Heart right ventricle (tissue), 16 donors: ENCODE results near the gene LTF. TPM values are rescaled to one million over a fixed set of nuclear protein-coding genes. Genes with fewer than 3 reads are reported as not detected.

Source experiments
- ATAC-seq, 8 donors: fragments of 200-7000 bp; cut with Tn5 transposase; one replicate each; pipeline ENCODE4 v1.9.1; 2020; ENCODE audit warnings: mild to moderate bottlenecking in 8 of 8, moderate library complexity in 8 of 8, moderate number of reproducible peaks in 1 of 8
- DNase-seq, 2 donors: peaks; one replicate each; pipeline ENCODE4 v3.0.0-alpha.2; 2020
- H3K27ac ChIP-seq, 10 donors: fragments of 200-600 bp; sonication (generic) in 2 of 10; one replicate each; pipeline versions ENCODE4 v1.5.0 to v1.8.0; 2020 to 2022; ENCODE audit warnings: mild to moderate bottlenecking in 3 of 10
- H3K27me3 ChIP-seq, 7 donors: fragments of 200-600 bp; one replicate each; pipeline ENCODE4 v1.8.0; 2021 to 2022; ENCODE audit warnings: mild to moderate bottlenecking in 2 of 7
- H3K36me3 ChIP-seq, 9 donors: fragments of 200-600 bp; sonication (generic) in 1 of 9; one replicate each; pipeline versions ENCODE4 v1.5.0 to v1.8.0; 2020 to 2022; ENCODE audit warnings: mild to moderate bottlenecking in 2 of 9
- H3K4me1 ChIP-seq, 9 donors: fragments of 200-600 bp; sonication (generic) in 1 of 9; one replicate each; pipeline versions ENCODE4 v1.5.0 to v1.8.0; 2020 to 2022; ENCODE audit warnings: mild to moderate bottlenecking in 4 of 9
- H3K4me3 ChIP-seq, 10 donors: fragments of 200-600 bp; sonication (generic) in 2 of 10; one replicate each; pipeline versions ENCODE4 v1.5.0 to v1.8.0; 2020 to 2022; ENCODE audit warnings: mild to moderate bottlenecking in 7 of 10, moderate library complexity in 2 of 10
- H3K9me3 ChIP-seq, 11 donors: fragments of 200-600 bp in 10 of 11; sonication (generic) in 2 of 11; one replicate each; pipeline versions ENCODE4 v1.5.0 to v1.8.0; 2013 to 2022; ENCODE audit warnings: mild to moderate bottlenecking in 2 of 11, control low read depth in 1 of 11, moderate library complexity in 1 of 11
- WGBS, 2 donors: extraction: QIAGEN DNeasy Blood & Tissue Kit; methylation state at CpG; one replicate each; pipeline ENCODE4 v1.1.7; 2013; ENCODE audit warnings: inconsistent platforms in 1 of 2; 5-methylcytosine and 5-hydroxymethylcytosine counted together
- intact Hi-C, 10 donors: fragments of 100-400 bp; cut with DNase I; formaldehyde crosslinking; loops; one replicate each; pipeline versions ENCODE4 v1.11.1 to v1.14.2; 2022
- polyA plus RNA-seq, 2 donors: library from polyadenylated mRNA; stranded (reverse); fragments of 200-250 nt; gene quantifications; one replicate each; pipeline ENCODE4 v1.2.3, GENCODE V29; 2013
- total RNA-seq, 10 donors: library from RNA; stranded (reverse); fragmentation: NEBNext Ultra II Directional in 3 of 10; extraction: Animal tissue kit (Norgen Biotek cat#: 25700) in 3 of 10; gene quantifications; one replicate each; pipeline versions ENCODE4 v1.2.1 to v1.2.4, GENCODE V29; 2021 to 2023
- TF ChIP-seq, protein P1 (sequence below), 9 donors: fragments of 200-600 bp; sonication (generic) in 2 of 9; IDR thresholded peaks; one replicate each; pipeline versions ENCODE4 v1.5.0 to v1.8.0; 2021 to 2022; ENCODE audit warnings: antibody characterized with exemption in 9 of 9, mild to moderate bottlenecking in 5 of 9, moderate library complexity in 1 of 9
- donor health status: Arrhythmogenic right ventricular cardiomyopathy.
- donor health status: ischemic (EF 13 %, LVEDD 7.1; RV severe dilation, severe dysfunction).
- donor health status: healthy with polysubstance abuse.
- donor health status: DM: no; HTN: yes; CAD: no.
- donor health status: DM: no; HTN: no; CAD: no.
- donor health status: ischemic (EF 25% LVEDD 6.9; RV normal size, moderate dysfunction).
- donor health status: ischemic (EF 25% LVEDD 5.7; RV mildly dilated, moderate dysfunction).
- donor health status: healthy.
- donor health status: DM: yes; HTN: yes; CAD: no.
- donor health status: Ischemic cardiomyopathy.
- donor health status: ischemic (EF 35%, LVEDD 5.7; RV mildly dilated, moderate dysfunction).
- donor health status: nonischemic (EF 11% LVEDD 7.7; RV severe dilation, severe dysfunction).
- donor health status: DM: yes; HTN: yes; CAD: no.
- donor health status: PGD.
- donor health status: ischemic (EF 29% LVEDD 5.4; RV normal size, mild dysfunction).
- donor health status: nonischemic (EF 23%, LVEDD 6.1; RV moderate dilation, normal function).

The LTF gene
- total and polyA plus RNA-seq, 12 donors, result 1.7 to 7.7 (median 2.9) TPM

DNA sequence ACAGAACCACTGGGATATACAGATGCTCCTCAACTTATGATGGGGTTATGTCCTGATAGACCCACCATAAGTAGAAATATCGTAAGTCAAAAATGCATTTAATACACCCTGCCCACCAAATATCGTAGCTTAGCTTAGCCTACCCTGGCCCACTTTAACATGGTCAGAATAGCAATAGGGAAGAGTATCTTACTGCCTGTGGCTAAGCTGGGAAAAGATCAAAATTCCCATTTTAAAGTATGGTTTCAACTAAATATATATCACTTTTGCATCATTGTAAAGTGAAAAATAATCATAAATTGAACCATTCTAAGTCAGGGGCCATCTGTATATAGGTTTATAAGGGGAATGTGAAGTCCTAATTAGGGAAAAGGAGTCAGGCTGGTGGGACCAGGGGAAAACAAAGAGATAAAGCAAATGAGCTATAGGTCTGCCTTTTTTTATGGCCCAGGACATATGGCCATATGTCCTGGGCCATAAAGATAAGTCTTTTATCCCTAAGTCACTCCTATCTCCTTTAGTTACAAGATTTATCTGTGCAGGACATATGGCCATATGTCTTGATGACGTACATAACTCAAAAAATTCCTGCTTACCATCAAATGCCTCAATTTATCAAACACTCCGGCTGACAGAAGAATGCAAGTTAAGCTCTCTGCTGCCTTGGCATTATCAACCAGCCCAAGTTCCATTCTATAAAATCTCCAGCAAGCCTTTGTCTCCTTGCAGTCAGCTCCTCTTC lies 44.3 kb upstream of the LTF start:
- Histone ChIP-seq H3K27ac (no peak overlapping the region), H3K4me3 (no peak overlapping the region), H3K36me3 (peaks cover 0 to 20% (median 0%) of the 10 kb centered on the region in 9 donors), H3K9me3 (no peaks in the 10 kb centered on the region), H3K4me1 (no peaks in the 10 kb centered on the region), H3K27me3 (no peaks in the 10 kb centered on the region)
- intact Hi-C loops, result no loop called here
- DNase-seq (no peak), ATAC-seq (no peak)
- 74 to 80% methylated on average over 4 of the region's 4 CpGs for WGBS, 2 donors
- TF ChIP-seq, protein P1, sequence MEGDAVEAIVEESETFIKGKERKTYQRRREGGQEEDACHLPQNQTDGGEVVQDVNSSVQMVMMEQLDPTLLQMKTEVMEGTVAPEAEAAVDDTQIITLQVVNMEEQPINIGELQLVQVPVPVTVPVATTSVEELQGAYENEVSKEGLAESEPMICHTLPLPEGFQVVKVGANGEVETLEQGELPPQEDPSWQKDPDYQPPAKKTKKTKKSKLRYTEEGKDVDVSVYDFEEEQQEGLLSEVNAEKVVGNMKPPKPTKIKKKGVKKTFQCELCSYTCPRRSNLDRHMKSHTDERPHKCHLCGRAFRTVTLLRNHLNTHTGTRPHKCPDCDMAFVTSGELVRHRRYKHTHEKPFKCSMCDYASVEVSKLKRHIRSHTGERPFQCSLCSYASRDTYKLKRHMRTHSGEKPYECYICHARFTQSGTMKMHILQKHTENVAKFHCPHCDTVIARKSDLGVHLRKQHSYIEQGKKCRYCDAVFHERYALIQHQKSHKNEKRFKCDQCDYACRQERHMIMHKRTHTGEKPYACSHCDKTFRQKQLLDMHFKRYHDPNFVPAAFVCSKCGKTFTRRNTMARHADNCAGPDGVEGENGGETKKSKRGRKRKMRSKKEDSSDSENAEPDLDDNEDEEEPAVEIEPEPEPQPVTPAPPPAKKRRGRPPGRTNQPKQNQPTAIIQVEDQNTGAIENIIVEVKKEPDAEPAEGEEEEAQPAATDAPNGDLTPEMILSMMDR (IDR thresholded peaks at IDR 0.05), result no peak

DNA sequence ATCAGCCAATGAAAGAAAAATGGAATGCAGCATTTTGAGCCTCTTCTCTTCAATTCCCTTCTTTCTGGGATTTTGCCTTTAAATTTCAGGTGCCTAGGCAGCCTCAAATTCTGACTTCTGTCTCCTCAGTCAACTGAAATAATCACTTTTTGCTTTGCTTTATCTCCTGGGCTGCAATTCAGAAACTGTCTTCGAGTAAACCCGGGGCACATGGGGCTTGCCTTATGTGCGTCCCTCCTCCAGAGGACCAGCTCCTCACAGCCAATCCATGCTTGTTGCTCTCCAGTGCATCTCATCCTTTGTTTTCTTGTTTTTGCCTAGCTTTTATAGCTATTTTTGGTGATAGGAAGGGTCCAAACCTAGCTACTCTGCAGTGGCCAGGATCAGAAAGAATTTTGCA lies 41.8 kb upstream of the LTF start:
- WGBS, 2 donors, result 72 to 83% methylated on average over 3 of the region's 3 CpGs
- TF ChIP-seq, protein P1 (IDR thresholded peaks at IDR 0.05), result no peak
- Histone ChIP-seq H3K4me1 (peaks cover 0 to 10% (median 0%) of the 10 kb centered on the region in 9 donors), H3K4me3 (no peak overlapping the region), H3K27me3 (no peaks in the 10 kb centered on the region), H3K27ac (no peak overlapping the region), H3K9me3 (no peaks in the 10 kb centered on the region), H3K36me3 (peaks cover 0 to 19% (median 0%) of the 10 kb centered on the region in 9 donors)
- DNase-seq, result no peak
- intact Hi-C loops, result no loop called here
- no peak for ATAC-seq

DNA sequence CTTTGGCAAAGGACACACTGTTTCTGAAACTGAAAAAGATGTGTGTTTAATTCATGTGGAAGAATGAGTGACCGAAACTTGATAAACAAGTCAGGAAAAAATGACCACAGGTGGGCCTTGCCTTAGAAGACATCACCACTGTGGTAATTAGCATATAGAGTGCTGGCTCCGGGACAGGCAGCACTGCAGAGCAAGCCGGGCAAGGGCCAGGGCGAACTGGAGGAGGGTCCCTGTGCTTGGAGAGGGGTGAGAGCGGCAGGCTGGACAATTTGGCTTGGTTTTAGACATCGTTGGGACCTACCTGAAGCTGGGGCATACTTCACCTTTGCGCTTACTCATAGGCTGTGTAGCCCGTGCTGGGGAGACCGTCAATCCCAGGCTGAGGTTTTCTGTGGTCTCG lies 41.2 kb upstream of the LTF start:
- 82 to 87% methylated on average over 10 of the region's 10 CpGs for WGBS, 2 donors
- H3K36me3 ChIP-seq, result peaks cover 0 to 15% (median 0%) of the 10 kb centered on the region in 9 donors

DNA sequence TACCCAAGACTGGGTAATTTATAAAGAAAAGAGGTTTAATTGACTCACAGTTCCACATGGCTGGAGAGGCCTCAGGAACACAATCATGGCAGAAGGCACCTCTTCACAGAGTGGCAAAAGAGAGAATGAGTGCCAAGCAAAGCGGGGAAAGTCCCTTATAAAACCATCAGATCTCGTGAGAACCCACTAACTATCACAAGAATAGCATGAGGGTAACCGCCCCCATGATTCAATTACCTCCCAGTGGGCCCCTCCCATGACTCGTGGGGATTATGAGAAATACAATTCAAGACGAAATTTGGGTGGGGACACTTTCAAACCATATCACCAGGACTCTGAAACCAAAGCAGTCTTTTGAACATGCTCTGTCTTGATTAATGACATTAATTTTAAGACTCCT lies 40.1 kb upstream of the LTF start:
- Histone ChIP-seq H3K4me3 (no peak overlapping the region), H3K27ac (no peak overlapping the region), H3K36me3 (peaks cover 0 to 9% (median 0%) of the 10 kb centered on the region in 9 donors), H3K27me3 (no peaks in the 10 kb centered on the region), H3K4me1 (peaks cover 0 to 10% (median 0%) of the 10 kb centered on the region in 9 donors), H3K9me3 (no peaks in the 10 kb centered on the region)
- no peak for ATAC-seq
- WGBS, 2 donors, result 70 to 79% methylated on average over 5 of the region's 5 CpGs
- TF ChIP-seq, protein P1 (IDR thresholded peaks at IDR 0.05), result no peak
- intact Hi-C loops, result no loop called here
- no peak for DNase-seq

More for the DNA sequence above, 41.2 kb upstream of the LTF start:
- Histone ChIP-seq H3K4me3 (no peak overlapping the region), H3K27me3 (no peaks in the 10 kb centered on the region), H3K9me3 (no peaks in the 10 kb centered on the region), H3K27ac (no peak overlapping the region), H3K4me1 (peaks cover 0 to 10% (median 0%) of the 10 kb centered on the region in 9 donors)
- intact Hi-C loops, result no loop called here
- DNase-seq (no peak), ATAC-seq (peak in 2 of 8 donors; percentile 11 to 27)
- TF ChIP-seq, protein P1 (IDR thresholded peaks at IDR 0.05), result no peak
